HEK293 (cell line): ENCODE results near the gene CYCS.

Source experiments
- KLF16 ChIP-seq: fragments of 450-650 bp; formaldehyde crosslinking; IDR thresholded peaks from 2 replicates; pipeline ENCODE4 v1.5.1; 2017; ENCODE audit warnings: missing biosample characterization, missing genetic modification characterization
- MEIS1 ChIP-seq: sonication (generic); formaldehyde crosslinking; IDR thresholded peaks from 2 replicates; pipeline ENCODE4 v1.8.1; 2022; ENCODE audit warnings: missing genetic modification reagents, mild to moderate bottlenecking, borderline replicate concordance
- PRDM1 ChIP-seq: fragments of 450-650 bp; formaldehyde crosslinking; IDR thresholded peaks from 2 replicates; pipeline ENCODE4; 2016; ENCODE audit warnings: missing biosample characterization, missing genetic modification characterization
- SCRT1 ChIP-seq: fragments of 450-650 bp; formaldehyde crosslinking; IDR thresholded peaks from 2 replicates; pipeline ENCODE4 v1.5.1; 2016; ENCODE audit warnings: missing biosample characterization, missing genetic modification characterization, borderline replicate concordance
- SETDB1 ChIP-seq: IDR thresholded peaks from one replicate; pipeline ENCODE4 v1.6.1; 2017; ENCODE audit warnings: mild to moderate bottlenecking, low read length, moderate library complexity, mixed read lengths; ENCODE audit not compliant: insufficient read length
- SP7 ChIP-seq: fragments of 450-650 bp; formaldehyde crosslinking; IDR thresholded peaks from 2 replicates; pipeline ENCODE4 v1.5.1; 2016; ENCODE audit warnings: missing biosample characterization, missing genetic modification characterization
- ZEB2 ChIP-seq: fragments of 450-650 bp; formaldehyde crosslinking; IDR thresholded peaks from 2 replicates; pipeline ENCODE4 v1.5.1; 2016; ENCODE audit warnings: missing biosample characterization, missing genetic modification characterization
- ZIC2 ChIP-seq: fragments of 450-650 bp; formaldehyde crosslinking; IDR thresholded peaks from 2 replicates; pipeline ENCODE4 v1.5.1; 2016; ENCODE audit warnings: missing biosample characterization, missing genetic modification characterization
- ZNF133 ChIP-seq: fragments of 450-650 bp; formaldehyde crosslinking; IDR thresholded peaks from 2 replicates; pipeline ENCODE4 v1.5.1; 2016; ENCODE audit warnings: missing biosample characterization, missing genetic modification characterization
- ZNF155 ChIP-seq: fragments of 450-650 bp; formaldehyde crosslinking; IDR thresholded peaks from 2 replicates; pipeline ENCODE4 v1.5.1; 2016; ENCODE audit warnings: missing biosample characterization, missing genetic modification characterization
- ZNF169 ChIP-seq: fragments of 450-650 bp; formaldehyde crosslinking; IDR thresholded peaks from 2 replicates; pipeline ENCODE4 v1.5.1; 2016; ENCODE audit warnings: missing biosample characterization, missing genetic modification characterization
- ZNF211 ChIP-seq: fragments of 450-650 bp; formaldehyde crosslinking; IDR thresholded peaks from 2 replicates; pipeline ENCODE4 v1.5.1; 2016; ENCODE audit warnings: low read depth, missing biosample characterization, missing genetic modification characterization
- ZNF223 ChIP-seq: fragments of 450-650 bp; formaldehyde crosslinking; IDR thresholded peaks from 2 replicates; pipeline ENCODE4 v1.5.1; 2016; ENCODE audit warnings: missing biosample characterization, missing genetic modification characterization
- ZNF24 ChIP-seq: fragments of 450-650 bp; formaldehyde crosslinking; IDR thresholded peaks from 2 replicates; pipeline ENCODE4 v1.5.1; 2016; ENCODE audit warnings: missing biosample characterization, missing genetic modification characterization
- ZNF274 ChIP-seq, 2 experiments: fragments of 200-500 bp in 1 of 2; fragments of 450-650 bp in 1 of 2; sonication (Bioruptor generic) in 1 of 2; formaldehyde crosslinking in 1 of 2; IDR thresholded peaks; 2 replicates each; pipeline versions ENCODE4 v1.5.1 to v1.6.1; 2014 to 2016; ENCODE audit warnings: borderline replicate concordance in 1 of 2, inconsistent platforms in 1 of 2, low read length in 1 of 2, missing biosample characterization in 1 of 2, missing genetic modification characterization in 1 of 2
- ZNF341 ChIP-seq: fragments of 450-650 bp; formaldehyde crosslinking; IDR thresholded peaks from 2 replicates; pipeline ENCODE4; 2016; ENCODE audit warnings: low read depth, missing biosample characterization, missing genetic modification characterization
- ZNF366 ChIP-seq: fragments of 450-650 bp; formaldehyde crosslinking; conservative IDR thresholded peaks from 2 replicates; pipeline ENCODE4 v1.5.1; 2016; ENCODE audit warnings: missing biosample characterization, missing genetic modification characterization
- ZNF37A ChIP-seq: fragments of 450-650 bp; IDR thresholded peaks from 2 replicates; pipeline ENCODE4 v1.5.1; 2018; ENCODE audit warnings: missing biosample characterization, missing genetic modification characterization
- ZNF426 ChIP-seq: fragments of 450-650 bp; formaldehyde crosslinking; IDR thresholded peaks from 2 replicates; pipeline ENCODE4 v1.5.1; 2017; ENCODE audit warnings: missing biosample characterization, missing genetic modification characterization, mild to moderate bottlenecking, inconsistent platforms, moderate library complexity
- ZNF473 ChIP-seq: fragments of 450-650 bp; formaldehyde crosslinking; IDR thresholded peaks from 2 replicates; pipeline ENCODE4 v1.5.1; 2017; ENCODE audit warnings: missing biosample characterization, missing genetic modification characterization
- ZNF521 ChIP-seq: fragments of 450-650 bp; formaldehyde crosslinking; IDR thresholded peaks from 2 replicates; pipeline ENCODE4 v1.5.1; 2017; ENCODE audit warnings: missing biosample characterization, mild to moderate bottlenecking, missing genetic modification characterization
- ZNF596 ChIP-seq: fragments of 450-650 bp; IDR thresholded peaks from 2 replicates; pipeline ENCODE4 v1.5.0; 2018; ENCODE audit warnings: missing biosample characterization, mild to moderate bottlenecking, missing genetic modification characterization, moderate library complexity
- ZNF600 ChIP-seq: fragments of 450-650 bp; formaldehyde crosslinking; IDR thresholded peaks from 2 replicates; pipeline ENCODE4 v1.5.1; 2016; ENCODE audit warnings: missing biosample characterization, missing genetic modification characterization
- ZNF610 ChIP-seq: fragments of 450-650 bp; formaldehyde crosslinking; IDR thresholded peaks from 2 replicates; pipeline ENCODE4 v1.5.1; 2016; ENCODE audit warnings: missing biosample characterization, missing genetic modification characterization, borderline replicate concordance
- ZNF792 ChIP-seq: fragments of 450-650 bp; formaldehyde crosslinking; IDR thresholded peaks from 2 replicates; pipeline ENCODE4 v1.5.1; 2016; ENCODE audit warnings: missing biosample characterization, missing genetic modification characterization
- ZXDB ChIP-seq: fragments of 450-650 bp; formaldehyde crosslinking; IDR thresholded peaks from 2 replicates; pipeline ENCODE4 v1.5.1; 2016; ENCODE audit warnings: missing biosample characterization, missing genetic modification characterization
- TF ChIP-seq, protein P1 (sequence below): fragments of 450-650 bp; formaldehyde crosslinking; IDR thresholded peaks from 2 replicates; pipeline ENCODE4 v1.5.1; 2017; ENCODE audit warnings: missing biosample characterization, missing genetic modification characterization
- TF ChIP-seq, protein P2 (sequence below): fragments of 450-650 bp; formaldehyde crosslinking; IDR thresholded peaks from 2 replicates; pipeline ENCODE4; 2016; ENCODE audit warnings: missing biosample characterization, missing genetic modification characterization
- TF ChIP-seq, protein P3 (sequence below): fragments of 450-650 bp; formaldehyde crosslinking; IDR thresholded peaks from 2 replicates; pipeline ENCODE4 v1.5.1; 2016; ENCODE audit warnings: missing biosample characterization, missing genetic modification characterization
- TF ChIP-seq, protein P4 (sequence below): fragments of 450-650 bp; IDR thresholded peaks from 2 replicates; pipeline ENCODE4 v1.5.1; 2018; ENCODE audit warnings: missing biosample characterization, missing genetic modification characterization
- TF ChIP-seq, protein P5 (sequence below): fragments of 450-650 bp; formaldehyde crosslinking; IDR thresholded peaks from 2 replicates; pipeline ENCODE4 v1.5.0; 2017; ENCODE audit warnings: missing biosample characterization, missing genetic modification characterization, borderline replicate concordance
- TF ChIP-seq, protein P6 (sequence below): fragments of 450-650 bp; formaldehyde crosslinking; IDR thresholded peaks from 2 replicates; pipeline ENCODE4 v1.5.1; 2017; ENCODE audit warnings: missing biosample characterization, missing genetic modification characterization

Gene CYCS

DNA sequence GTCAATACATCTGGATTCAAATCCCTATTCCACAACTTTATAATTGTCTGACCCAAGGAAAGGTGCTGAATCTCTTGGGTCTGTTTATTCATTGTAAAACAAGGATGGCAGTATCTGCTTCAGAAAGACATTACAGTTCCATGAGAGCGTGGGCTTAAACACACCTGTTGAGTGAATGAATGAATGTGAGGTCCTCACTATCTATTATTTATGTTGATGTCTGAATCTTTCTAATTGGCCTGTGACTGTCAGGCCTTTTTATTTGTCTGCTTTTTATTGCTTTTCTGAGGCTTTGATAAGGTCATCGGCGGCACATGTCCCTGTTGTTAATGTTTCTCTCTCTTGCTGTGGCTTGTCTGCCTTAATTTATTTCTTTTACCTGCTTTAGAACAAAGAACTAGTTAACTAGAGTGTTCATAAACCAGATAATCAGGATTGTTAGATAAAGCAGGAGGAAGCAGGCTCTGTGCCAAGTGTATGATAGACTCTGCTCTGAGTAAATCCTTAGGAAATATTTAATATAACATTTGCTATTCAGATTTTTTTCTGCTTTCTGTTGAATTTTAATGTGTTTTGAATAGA, 42.3 kb upstream of the CYCS start (continued):
- TF ChIP-seq, protein P1, sequence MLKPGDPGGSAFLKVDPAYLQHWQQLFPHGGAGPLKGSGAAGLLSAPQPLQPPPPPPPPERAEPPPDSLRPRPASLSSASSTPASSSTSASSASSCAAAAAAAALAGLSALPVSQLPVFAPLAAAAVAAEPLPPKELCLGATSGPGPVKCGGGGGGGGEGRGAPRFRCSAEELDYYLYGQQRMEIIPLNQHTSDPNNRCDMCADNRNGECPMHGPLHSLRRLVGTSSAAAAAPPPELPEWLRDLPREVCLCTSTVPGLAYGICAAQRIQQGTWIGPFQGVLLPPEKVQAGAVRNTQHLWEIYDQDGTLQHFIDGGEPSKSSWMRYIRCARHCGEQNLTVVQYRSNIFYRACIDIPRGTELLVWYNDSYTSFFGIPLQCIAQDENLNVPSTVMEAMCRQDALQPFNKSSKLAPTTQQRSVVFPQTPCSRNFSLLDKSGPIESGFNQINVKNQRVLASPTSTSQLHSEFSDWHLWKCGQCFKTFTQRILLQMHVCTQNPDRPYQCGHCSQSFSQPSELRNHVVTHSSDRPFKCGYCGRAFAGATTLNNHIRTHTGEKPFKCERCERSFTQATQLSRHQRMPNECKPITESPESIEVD (tag by site-specific recombination), result peak; percentile 67
- TF ChIP-seq ZNF274 (IDR thresholded peaks at IDR 0.05; ENCODE audit: low read length) (no peak), ZNF274 (tag by site-specific recombination; IDR thresholded peaks at IDR 0.05; ENCODE audit: borderline replicate concordance) (no peak), ZNF792 (tag by site-specific recombination) (no peak), ZNF37A (no peak), ZIC2 (tag by site-specific recombination) (no peak), ZNF596 (peak; percentile 48; the same call in 1 of the 2 replicates), ZNF521 (tag by site-specific recombination) (no peak), ZEB2 (no peak), ZNF211 (tag by site-specific recombination) (no peak), ZNF133 (tag by site-specific recombination) (no peak), ZNF600 (tag by site-specific recombination) (no peak), ZNF155 (tag by site-specific recombination) (no peak), ZXDB (tag by site-specific recombination) (peak; percentile 44; the same call in 1 of the 2 replicates), ZNF426 (tag by site-specific recombination) (no peak), ZNF341 (tag by site-specific recombination) (no peak), KLF16 (tag by site-specific recombination) (no peak), ZNF223 (tag by site-specific recombination) (no peak), ZNF169 (tag by site-specific recombination) (no peak), ZNF24 (tag by site-specific recombination) (no peak), SCRT1 (tag by site-specific recombination) (peak; percentile 76), ZNF366 (tag by site-specific recombination) (no peak), ZNF610 (tag by site-specific recombination) (no peak), SETDB1 (no peak), SP7 (tag by site-specific recombination) (no peak), MEIS1 (no peak), PRDM1 (no peak), ZNF473 (tag by site-specific recombination) (no peak)
- TF ChIP-seq, protein P2, sequence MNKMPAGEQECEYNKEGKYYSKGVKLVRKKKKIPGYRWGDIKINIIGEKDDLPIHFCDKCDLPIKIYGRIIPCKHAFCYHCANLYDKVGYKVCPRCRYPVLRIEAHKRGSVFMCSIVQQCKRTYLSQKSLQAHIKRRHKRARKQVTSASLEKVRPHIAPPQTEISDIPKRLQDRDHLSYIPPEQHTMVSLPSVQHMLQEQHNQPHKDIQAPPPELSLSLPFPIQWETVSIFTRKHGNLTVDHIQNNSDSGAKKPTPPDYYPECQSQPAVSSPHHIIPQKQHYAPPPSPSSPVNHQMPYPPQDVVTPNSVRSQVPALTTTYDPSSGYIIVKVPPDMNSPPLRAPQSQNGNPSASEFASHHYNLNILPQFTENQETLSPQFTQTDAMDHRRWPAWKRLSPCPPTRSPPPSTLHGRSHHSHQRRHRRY (tag by site-specific recombination), result no peak
- TF ChIP-seq, protein P3, sequence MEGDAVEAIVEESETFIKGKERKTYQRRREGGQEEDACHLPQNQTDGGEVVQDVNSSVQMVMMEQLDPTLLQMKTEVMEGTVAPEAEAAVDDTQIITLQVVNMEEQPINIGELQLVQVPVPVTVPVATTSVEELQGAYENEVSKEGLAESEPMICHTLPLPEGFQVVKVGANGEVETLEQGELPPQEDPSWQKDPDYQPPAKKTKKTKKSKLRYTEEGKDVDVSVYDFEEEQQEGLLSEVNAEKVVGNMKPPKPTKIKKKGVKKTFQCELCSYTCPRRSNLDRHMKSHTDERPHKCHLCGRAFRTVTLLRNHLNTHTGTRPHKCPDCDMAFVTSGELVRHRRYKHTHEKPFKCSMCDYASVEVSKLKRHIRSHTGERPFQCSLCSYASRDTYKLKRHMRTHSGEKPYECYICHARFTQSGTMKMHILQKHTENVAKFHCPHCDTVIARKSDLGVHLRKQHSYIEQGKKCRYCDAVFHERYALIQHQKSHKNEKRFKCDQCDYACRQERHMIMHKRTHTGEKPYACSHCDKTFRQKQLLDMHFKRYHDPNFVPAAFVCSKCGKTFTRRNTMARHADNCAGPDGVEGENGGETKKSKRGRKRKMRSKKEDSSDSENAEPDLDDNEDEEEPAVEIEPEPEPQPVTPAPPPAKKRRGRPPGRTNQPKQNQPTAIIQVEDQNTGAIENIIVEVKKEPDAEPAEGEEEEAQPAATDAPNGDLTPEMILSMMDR (tag by site-specific recombination), result no peak
- TF ChIP-seq, protein P4, sequence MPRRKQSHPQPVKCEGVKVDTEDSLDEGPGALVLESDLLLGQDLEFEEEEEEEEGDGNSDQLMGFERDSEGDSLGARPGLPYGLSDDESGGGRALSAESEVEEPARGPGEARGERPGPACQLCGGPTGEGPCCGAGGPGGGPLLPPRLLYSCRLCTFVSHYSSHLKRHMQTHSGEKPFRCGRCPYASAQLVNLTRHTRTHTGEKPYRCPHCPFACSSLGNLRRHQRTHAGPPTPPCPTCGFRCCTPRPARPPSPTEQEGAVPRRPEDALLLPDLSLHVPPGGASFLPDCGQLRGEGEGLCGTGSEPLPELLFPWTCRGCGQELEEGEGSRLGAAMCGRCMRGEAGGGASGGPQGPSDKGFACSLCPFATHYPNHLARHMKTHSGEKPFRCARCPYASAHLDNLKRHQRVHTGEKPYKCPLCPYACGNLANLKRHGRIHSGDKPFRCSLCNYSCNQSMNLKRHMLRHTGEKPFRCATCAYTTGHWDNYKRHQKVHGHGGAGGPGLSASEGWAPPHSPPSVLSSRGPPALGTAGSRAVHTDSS (tag by site-specific recombination), result no peak
- TF ChIP-seq, protein P5, sequence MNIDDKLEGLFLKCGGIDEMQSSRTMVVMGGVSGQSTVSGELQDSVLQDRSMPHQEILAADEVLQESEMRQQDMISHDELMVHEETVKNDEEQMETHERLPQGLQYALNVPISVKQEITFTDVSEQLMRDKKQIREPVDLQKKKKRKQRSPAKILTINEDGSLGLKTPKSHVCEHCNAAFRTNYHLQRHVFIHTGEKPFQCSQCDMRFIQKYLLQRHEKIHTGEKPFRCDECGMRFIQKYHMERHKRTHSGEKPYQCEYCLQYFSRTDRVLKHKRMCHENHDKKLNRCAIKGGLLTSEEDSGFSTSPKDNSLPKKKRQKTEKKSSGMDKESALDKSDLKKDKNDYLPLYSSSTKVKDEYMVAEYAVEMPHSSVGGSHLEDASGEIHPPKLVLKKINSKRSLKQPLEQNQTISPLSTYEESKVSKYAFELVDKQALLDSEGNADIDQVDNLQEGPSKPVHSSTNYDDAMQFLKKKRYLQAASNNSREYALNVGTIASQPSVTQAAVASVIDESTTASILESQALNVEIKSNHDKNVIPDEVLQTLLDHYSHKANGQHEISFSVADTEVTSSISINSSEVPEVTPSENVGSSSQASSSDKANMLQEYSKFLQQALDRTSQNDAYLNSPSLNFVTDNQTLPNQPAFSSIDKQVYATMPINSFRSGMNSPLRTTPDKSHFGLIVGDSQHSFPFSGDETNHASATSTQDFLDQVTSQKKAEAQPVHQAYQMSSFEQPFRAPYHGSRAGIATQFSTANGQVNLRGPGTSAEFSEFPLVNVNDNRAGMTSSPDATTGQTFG (tag by site-specific recombination), result no peak
- TF ChIP-seq, protein P6, sequence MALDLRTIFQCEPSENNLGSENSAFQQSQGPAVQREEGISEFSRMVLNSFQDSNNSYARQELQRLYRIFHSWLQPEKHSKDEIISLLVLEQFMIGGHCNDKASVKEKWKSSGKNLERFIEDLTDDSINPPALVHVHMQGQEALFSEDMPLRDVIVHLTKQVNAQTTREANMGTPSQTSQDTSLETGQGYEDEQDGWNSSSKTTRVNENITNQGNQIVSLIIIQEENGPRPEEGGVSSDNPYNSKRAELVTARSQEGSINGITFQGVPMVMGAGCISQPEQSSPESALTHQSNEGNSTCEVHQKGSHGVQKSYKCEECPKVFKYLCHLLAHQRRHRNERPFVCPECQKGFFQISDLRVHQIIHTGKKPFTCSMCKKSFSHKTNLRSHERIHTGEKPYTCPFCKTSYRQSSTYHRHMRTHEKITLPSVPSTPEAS, result no peak
